Brain microvascular endothelial cell (primary cell): ENCODE measurements around the gene ZBTB18.

ENCODE experiments used
- DNase-seq: peaks from one replicate; pipeline ENCODE4 v3.0.0-alpha.2; 2020
- H3K27ac ChIP-seq: fragments of 250-450 bp; sonication (Bioruptor Pico); 2 replicates; pipeline ENCODE4 v1.5.1; 2020; ENCODE audit warnings: mild to moderate bottlenecking, moderate library complexity
- H3K27me3 ChIP-seq: fragments of 250-450 bp; sonication (Bioruptor Pico); replicated peaks from 2 replicates; pipeline ENCODE4 v1.5.1; 2020; ENCODE audit warnings: mild to moderate bottlenecking
- H3K36me3 ChIP-seq: fragments of 250-450 bp; sonication (Bioruptor Pico); replicated peaks from 2 replicates; pipeline ENCODE4 v1.5.1; 2020; ENCODE audit warnings: mild to moderate bottlenecking
- H3K4me3 ChIP-seq: 2 replicates; pipeline ENCODE4 v1.5.1; 2011; ENCODE audit warnings: low read depth, mild to moderate bottlenecking, control low read depth, low read length, moderate library complexity
- CTCF ChIP-seq: IDR thresholded peaks from 2 replicates; pipeline ENCODE4 v1.5.1; 2011; ENCODE audit warnings: low read depth, mild to moderate bottlenecking, moderate library complexity, low read length, control low read depth, inconsistent platforms; ENCODE audit errors: missing control alignments
- in situ Hi-C: cut with HindIII; loops from 2 replicates; pipeline ENCODE4 v1.10.0; 2017; ENCODE audit warnings: low sequenced_read_pairs, low pct_ligation_motif_present

Gene ZBTB18

GRCh38 chr1:244019982-244020485 lies 31.0 kb upstream of the ZBTB18 start:
- no peak for DNase-seq
- Histone ChIP-seq H3K27ac (no peak overlapping the region), H3K36me3 (no peaks in the 10 kb centered on the region), H3K4me3 (no peak overlapping the region), H3K27me3 (no peaks in the 10 kb centered on the region)
- in situ Hi-C loops = no loop called here
- TF ChIP-seq CTCF = no peak

- Histone ChIP-seq H3K27me3 (no peaks in the 10 kb centered on the region), H3K27ac (no peak overlapping the region), H3K36me3 (no peaks in the 10 kb centered on the region), H3K4me3 (no peak overlapping the region)
- DNase-seq = no peak
- in situ Hi-C loops = no loop called here
- TF ChIP-seq CTCF = no peak
Observed at GRCh38 chr1:244021427-244021826, 29.7 kb upstream of the ZBTB18 start.

- Histone ChIP-seq H3K36me3 (no peaks in the 10 kb centered on the region), H3K27me3 (no peaks in the 10 kb centered on the region), H3K27ac (no peak overlapping the region), H3K4me3 (no peak overlapping the region)
- no peak for DNase-seq
- in situ Hi-C loops = no loop called here
- no peak for TF ChIP-seq CTCF
Observed at GRCh38 chr1:244022311-244022710, 28.8 kb upstream of the ZBTB18 start.

GRCh38 chr1:244022864-244023440 lies 28.1 kb upstream of the ZBTB18 start:
- no peak overlapping the region for H3K4me3 ChIP-seq
- no peaks in the 10 kb centered on the region for H3K36me3 ChIP-seq
- no peak overlapping the region for H3K27ac ChIP-seq
- no peak for DNase-seq
- in situ Hi-C loops = no loop called here
- no peak for TF ChIP-seq CTCF
- no peaks in the 10 kb centered on the region for H3K27me3 ChIP-seq

GRCh38 chr1:244027491-244028145 lies 23.5 kb upstream of the ZBTB18 start:
- no peak for TF ChIP-seq CTCF
- H3K27me3 ChIP-seq = no peaks in the 10 kb centered on the region
- H3K36me3 ChIP-seq = no peaks in the 10 kb centered on the region
- H3K27ac ChIP-seq = no peak overlapping the region
- in situ Hi-C loops = no loop called here
- no peak for DNase-seq
- no peak overlapping the region for H3K4me3 ChIP-seq

- H3K27me3 ChIP-seq = no peaks in the 10 kb centered on the region
- in situ Hi-C loops = no loop called here
- H3K4me3 ChIP-seq = no peak overlapping the region
- no peak overlapping the region for H3K27ac ChIP-seq
- no peak for TF ChIP-seq CTCF
- no peak for DNase-seq
- H3K36me3 ChIP-seq = no peaks in the 10 kb centered on the region
Observed at GRCh38 chr1:244028701-244029100, 22.4 kb upstream of the ZBTB18 start.
